Smooth muscle cell (in vitro differentiated cells): ENCODE measurements around the gene TCP11L2. TPM values are rescaled to one million over a fixed set of nuclear protein-coding genes. Genes with fewer than 3 reads are reported as not detected.

ENCODE experiments used
- DNase-seq: peaks from one replicate; lab custom pipeline; 2025; ENCODE audit not compliant: unreplicated experiment; lab: John Stamatoyannopoulos, UW
- H2AFZ ChIP-seq: fragments of 200-600 bp; sonication (generic); 2 replicates; pipeline ENCODE4 v1.6.0; 2016; ENCODE audit warnings: antibody characterized with exemption, low read depth, mild to moderate bottlenecking
- H3F3A ChIP-seq: fragments of 200-600 bp; sonication (generic); 2 replicates; pipeline ENCODE4 v1.6.0; 2017; ENCODE audit warnings: antibody characterized with exemption, low read depth
- H3K27ac ChIP-seq: fragments of 200-600 bp; sonication (generic); 2 replicates; pipeline ENCODE4 v1.5.1; 2016; ENCODE audit warnings: low read depth, mild to moderate bottlenecking
- H3K27me3 ChIP-seq: fragments of 200-600 bp; sonication (generic); 2 replicates; pipeline ENCODE4 v1.6.1; 2016; ENCODE audit warnings: low read depth, mild to moderate bottlenecking
- H3K36me3 ChIP-seq: fragments of 200-600 bp; sonication (generic); 2 replicates; pipeline ENCODE4 v1.5.1; 2016; ENCODE audit warnings: low read depth
- H3K4me1 ChIP-seq: fragments of 200-600 bp; sonication (generic); 2 replicates; pipeline ENCODE4 v1.5.1; 2016; ENCODE audit warnings: low read depth
- H3K4me2 ChIP-seq: fragments of 200-600 bp; sonication (generic); 2 replicates; pipeline ENCODE4 v1.6.0; 2016; ENCODE audit warnings: mild to moderate bottlenecking
- H3K4me3 ChIP-seq: fragments of 200-600 bp; sonication (generic); 2 replicates; pipeline ENCODE4 v1.5.1; 2016; ENCODE audit warnings: mild to moderate bottlenecking
- H3K79me2 ChIP-seq: fragments of 200-600 bp; sonication (generic); 2 replicates; pipeline ENCODE4 v1.6.0; 2016; ENCODE audit warnings: low read depth, mild to moderate bottlenecking
- H3K9ac ChIP-seq: fragments of 200-600 bp; sonication (generic); 2 replicates; pipeline ENCODE4 v1.6.0; 2016; ENCODE audit warnings: low read depth
- H3K9me3 ChIP-seq: fragments of 200-600 bp; sonication (generic); replicated peaks from 2 replicates; pipeline ENCODE4 v1.5.1; 2016; ENCODE audit warnings: low read depth
- H4K20me1 ChIP-seq: fragments of 200-600 bp; sonication (generic); 2 replicates; pipeline ENCODE4 v1.6.0; 2016; ENCODE audit warnings: low read depth
- WGBS: methylation state at CpG from one replicate; pipeline ENCODE4 v1.1.7; 2016; ENCODE audit warnings: low lambda C conversion rate; 5-methylcytosine and 5-hydroxymethylcytosine counted together
- polyA plus RNA-seq: library from polyadenylated mRNA; unstranded; fragments of >200 nt; fragmentation: Nextera tagmentation; extraction: Ambion mirVana; gene quantifications from 2 replicates; pipeline ENCODE4 v1.2.1, GENCODE V29; 2016
- total RNA-seq: library from RNA; depleted of rRNA; stranded (reverse); fragments of >200 nt; gene quantifications from 2 replicates; pipeline ENCODE4 v1.2.3, GENCODE V29; 2014
- TF ChIP-seq, protein P1 (sequence below): fragments of 200-600 bp; sonication (generic); IDR thresholded peaks from 2 replicates; pipeline ENCODE4 v1.5.1; 2017; ENCODE audit warnings: borderline replicate concordance, mild to moderate bottlenecking, antibody characterized with exemption; ENCODE audit not compliant: insufficient read depth, poor library complexity, severe bottlenecking

Gene TCP11L2
- total and polyA plus RNA-seq, 2 experiments from 2014 or later: 2.4 to 15.1 TPM

DNA sequence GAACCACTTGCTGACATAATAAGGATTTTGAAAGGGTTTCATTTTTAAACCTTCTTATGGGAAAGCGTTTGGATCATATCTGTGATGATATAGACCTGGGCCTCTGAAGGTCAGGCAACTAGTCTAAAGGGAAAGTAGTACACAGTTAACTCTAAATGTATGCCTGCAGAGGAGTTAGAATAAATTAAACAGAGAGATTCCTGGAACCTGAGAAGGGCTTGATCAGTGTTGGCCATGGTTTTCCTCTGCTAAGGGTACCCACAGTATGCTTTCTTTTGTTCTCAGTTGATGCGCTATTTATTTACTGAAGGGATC lies 40.6 kb downstream of the TCP11L2 start:
- Histone ChIP-seq H3K36me3 (no peaks in the 10 kb centered on the region), H3K4me3 (peak overlapping the region; percentile 21), H3K9ac (peak overlapping the region; percentile 45), H3K4me2 (peak overlapping the region; percentile 80), H2AFZ (peak overlapping the region; percentile 90), H3F3A (peaks cover 23% of the 10 kb centered on the region), H3K27me3 (no peaks in the 10 kb centered on the region), H3K4me1 (peaks cover 6% of the 10 kb centered on the region), H4K20me1 (no peaks in the 10 kb centered on the region), H3K27ac (peak overlapping the region; percentile 80), H3K79me2 (no peaks in the 10 kb centered on the region), H3K9me3 (no peaks in the 10 kb centered on the region)
- 68% methylated on average over 2 of the region's 2 CpGs for WGBS
- DNase-seq: no peak
- TF ChIP-seq, protein P1, sequence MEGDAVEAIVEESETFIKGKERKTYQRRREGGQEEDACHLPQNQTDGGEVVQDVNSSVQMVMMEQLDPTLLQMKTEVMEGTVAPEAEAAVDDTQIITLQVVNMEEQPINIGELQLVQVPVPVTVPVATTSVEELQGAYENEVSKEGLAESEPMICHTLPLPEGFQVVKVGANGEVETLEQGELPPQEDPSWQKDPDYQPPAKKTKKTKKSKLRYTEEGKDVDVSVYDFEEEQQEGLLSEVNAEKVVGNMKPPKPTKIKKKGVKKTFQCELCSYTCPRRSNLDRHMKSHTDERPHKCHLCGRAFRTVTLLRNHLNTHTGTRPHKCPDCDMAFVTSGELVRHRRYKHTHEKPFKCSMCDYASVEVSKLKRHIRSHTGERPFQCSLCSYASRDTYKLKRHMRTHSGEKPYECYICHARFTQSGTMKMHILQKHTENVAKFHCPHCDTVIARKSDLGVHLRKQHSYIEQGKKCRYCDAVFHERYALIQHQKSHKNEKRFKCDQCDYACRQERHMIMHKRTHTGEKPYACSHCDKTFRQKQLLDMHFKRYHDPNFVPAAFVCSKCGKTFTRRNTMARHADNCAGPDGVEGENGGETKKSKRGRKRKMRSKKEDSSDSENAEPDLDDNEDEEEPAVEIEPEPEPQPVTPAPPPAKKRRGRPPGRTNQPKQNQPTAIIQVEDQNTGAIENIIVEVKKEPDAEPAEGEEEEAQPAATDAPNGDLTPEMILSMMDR: no peak

DNA sequence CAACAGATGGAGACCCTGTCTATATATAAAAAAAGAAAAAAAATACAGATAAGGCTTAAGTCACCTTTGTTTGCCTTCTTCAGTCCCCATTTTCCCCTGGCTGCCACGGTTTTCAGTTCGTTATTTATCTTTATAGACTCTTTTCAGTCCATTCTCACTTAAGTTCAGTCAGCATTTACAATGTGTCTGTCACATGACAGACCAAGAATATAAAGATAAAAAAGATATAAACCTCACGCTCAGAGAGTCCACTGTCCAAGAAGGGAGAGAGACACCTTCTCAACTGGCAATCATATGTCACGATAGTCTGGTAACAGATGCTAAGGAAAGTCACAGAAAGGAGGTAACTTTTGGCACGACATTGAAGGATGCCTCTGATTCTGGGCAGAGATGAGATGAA lies 41.6 kb downstream of the TCP11L2 start:
- no peaks in the 10 kb centered on the region for H3K36me3 ChIP-seq
- WGBS: 66% methylated on average over 5 of the region's 5 CpGs
- no peaks in the 10 kb centered on the region for H3K27me3 ChIP-seq
- no peak overlapping the region for H3K27ac ChIP-seq
- H3K9me3 ChIP-seq: no peaks in the 10 kb centered on the region
- no peak overlapping the region for H3K4me3 ChIP-seq
- H3K4me1 ChIP-seq: peaks cover 6% of the 10 kb centered on the region
- peaks cover 23% of the 10 kb centered on the region for H3F3A ChIP-seq
- no peak overlapping the region for H3K9ac ChIP-seq
- TF ChIP-seq, protein P1: no peak
- no peak for DNase-seq
- no peaks in the 10 kb centered on the region for H3K79me2 ChIP-seq
- no peak overlapping the region for H2AFZ ChIP-seq
- no peaks in the 10 kb centered on the region for H4K20me1 ChIP-seq
- H3K4me2 ChIP-seq: no peak overlapping the region

DNA sequence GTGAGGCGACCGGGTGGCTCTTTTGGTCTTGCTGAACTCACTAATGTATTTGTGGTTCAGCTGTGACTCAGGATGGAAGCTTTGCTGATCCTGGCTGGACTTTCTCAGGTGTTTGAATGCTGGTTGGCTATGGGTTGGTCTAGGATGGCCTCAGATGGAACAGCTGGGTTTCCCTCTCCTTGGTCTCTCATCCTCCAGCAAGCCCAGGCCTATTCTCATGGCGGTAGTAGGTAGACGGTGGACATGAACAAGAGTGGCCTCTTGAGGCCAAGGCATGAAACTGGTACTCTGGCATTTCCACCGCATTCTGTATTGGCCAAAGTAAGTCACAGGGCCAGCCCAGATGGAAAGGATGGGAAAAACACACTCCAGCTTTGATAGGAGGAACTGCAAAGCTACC lies 43.2 kb downstream of the TCP11L2 start:
- Histone ChIP-seq H2AFZ (no peak overlapping the region), H3K9me3 (no peaks in the 10 kb centered on the region), H4K20me1 (no peaks in the 10 kb centered on the region), H3K4me1 (peaks cover 6% of the 10 kb centered on the region), H3F3A (peaks cover 16% of the 10 kb centered on the region), H3K4me3 (no peak overlapping the region), H3K9ac (no peak overlapping the region), H3K4me2 (no peak overlapping the region), H3K36me3 (no peaks in the 10 kb centered on the region), H3K79me2 (no peaks in the 10 kb centered on the region), H3K27ac (no peak overlapping the region), H3K27me3 (no peaks in the 10 kb centered on the region)
- 36% methylated on average over 5 of the region's 5 CpGs for WGBS
- TF ChIP-seq, protein P1: peak; percentile 21
- DNase-seq: no peak

DNA sequence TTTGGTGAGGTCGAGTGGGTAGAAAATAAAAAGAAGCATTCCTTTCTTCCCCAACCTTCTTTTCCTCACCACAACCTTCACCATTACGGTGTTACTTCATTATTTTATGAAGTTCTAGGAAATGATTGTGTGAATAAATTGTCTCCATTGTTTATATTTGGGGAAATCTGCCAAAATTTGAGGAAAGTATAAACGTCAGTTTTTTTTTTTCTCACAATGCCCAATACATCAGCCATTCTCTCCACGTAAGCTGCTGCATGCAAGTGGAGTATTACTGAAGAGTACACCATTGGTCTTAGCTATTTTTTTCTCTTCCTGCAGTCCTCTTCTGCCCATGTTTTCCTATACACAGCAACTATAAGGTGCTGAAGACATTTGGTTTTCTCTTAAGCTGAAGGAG lies 45.9 kb downstream of the TCP11L2 start:
- 67% methylated on average over 4 of the region's 4 CpGs for WGBS
- H3K4me2 ChIP-seq: no peak overlapping the region
- peaks cover 8% of the 10 kb centered on the region for H3K27me3 ChIP-seq
- H3K4me1 ChIP-seq: peaks cover under 1% of the 10 kb centered on the region
- no peak overlapping the region for H2AFZ ChIP-seq
- TF ChIP-seq, protein P1: no peak
- no peaks in the 10 kb centered on the region for H3K36me3 ChIP-seq
- H3K79me2 ChIP-seq: no peaks in the 10 kb centered on the region
- no peak for DNase-seq
- no peak overlapping the region for H3K27ac ChIP-seq
- no peaks in the 10 kb centered on the region for H3K9me3 ChIP-seq
- no peak overlapping the region for H3K9ac ChIP-seq
- no peaks in the 10 kb centered on the region for H4K20me1 ChIP-seq
- peaks cover 2% of the 10 kb centered on the region for H3F3A ChIP-seq
- no peak overlapping the region for H3K4me3 ChIP-seq
